ENCODE results near the gene TTC7B.

The TTC7B gene

GRCh38 chr14:90651271-90651804 lies 164.9 kb downstream of the TTC7B start:
- no peak for DNase-seq (ENCODE audit: low read depth in 1 of 2, low spot score in 1 of 2)
- Histone ChIP-seq H3K27me3 (ENCODE audit: insufficient read depth, poor library complexity, severe bottlenecking) (no peaks in the 10 kb centered on the region), H3K27ac (replicated peaks) (no peak overlapping the region), H3K4me3 (replicated peaks; ENCODE audit: insufficient read depth, low read length) (no peak overlapping the region)
- TF ChIP-seq SPI1 (IDR thresholded peaks at IDR 0.05; ENCODE audit: borderline replicate concordance, low read depth) (no peak), POLR2AphosphoS5 (IDR thresholded peaks at IDR 0.05; ENCODE audit: low read depth) (no peak), REST (IDR thresholded peaks at IDR 0.05; ENCODE audit: insufficient replicate concordance, low read depth) (no peak), CTCF (IDR thresholded peaks at IDR 0.05; ENCODE audit: insufficient read depth, low read length) (no peak), GABPA (IDR thresholded peaks at IDR 0.05; ENCODE audit: low read depth) (no peak)

GRCh38 chr14:90649557-90650135 lies 166.6 kb downstream of the TTC7B start:
- Histone ChIP-seq H3K4me3 (replicated peaks; ENCODE audit: insufficient read depth, low read length) (no peak overlapping the region), H3K27me3 (ENCODE audit: insufficient read depth, poor library complexity, severe bottlenecking) (no peaks in the 10 kb centered on the region), H3K27ac (replicated peaks) (no peak overlapping the region)
- DNase-seq (ENCODE audit: low read depth in 1 of 2, low spot score in 1 of 2) = no peak
- no peak for TF ChIP-seq REST (IDR thresholded peaks at IDR 0.05; ENCODE audit: insufficient replicate concordance, low read depth)
- TF ChIP-seq CTCF (IDR thresholded peaks at IDR 0.05; ENCODE audit: insufficient read depth, low read length) = no peak
- TF ChIP-seq SPI1 (IDR thresholded peaks at IDR 0.05; ENCODE audit: borderline replicate concordance, low read depth) = no peak
- no peak for TF ChIP-seq GABPA (IDR thresholded peaks at IDR 0.05; ENCODE audit: low read depth)
- no peak for TF ChIP-seq POLR2AphosphoS5 (IDR thresholded peaks at IDR 0.05; ENCODE audit: low read depth)

GRCh38 chr14:90649083-90649482 lies 167.1 kb downstream of the TTC7B start:
- H3K27ac ChIP-seq (replicated peaks) = no peak overlapping the region
- no peak for DNase-seq (ENCODE audit: low read depth in 1 of 2, low spot score in 1 of 2)
- no peak overlapping the region for H3K4me3 ChIP-seq (replicated peaks; ENCODE audit: insufficient read depth, low read length)
- no peaks in the 10 kb centered on the region for H3K27me3 ChIP-seq (ENCODE audit: insufficient read depth, poor library complexity, severe bottlenecking)
- no peak for TF ChIP-seq POLR2AphosphoS5 (IDR thresholded peaks at IDR 0.05; ENCODE audit: low read depth)
- TF ChIP-seq REST (IDR thresholded peaks at IDR 0.05; ENCODE audit: insufficient replicate concordance, low read depth) = no peak

Data from HL-60 (cell line).